Keratinocyte (primary cell): ENCODE data around the gene TELO2. TPM values are rescaled to one million over a fixed set of nuclear protein-coding genes. Genes with fewer than 3 reads are reported as not detected.

ENCODE experiments used
- DNase-seq: peaks from one replicate; pipeline ENCODE4 v3.0.0-alpha.2; 2011; ENCODE audit warnings: low read depth, missing footprints, low spot score
- FAIRE-seq: peaks from 2 replicates; lab custom pipeline; 2011; peaks lifted over from hg19 to GRCh38; lab: Jason Lieb, UNC
- H2AFZ ChIP-seq: 2 replicates; pipeline ENCODE4 v1.6.0; 2012; ENCODE audit warnings: low read length, control low read depth, inconsistent platforms; ENCODE audit not compliant: control insufficient read depth
- H3K27ac ChIP-seq: 2 replicates; pipeline ENCODE4 v1.5.1; 2011; ENCODE audit warnings: low read length; ENCODE audit not compliant: control insufficient read depth, insufficient read depth
- H3K27me3 ChIP-seq: 3 replicates; pipeline ENCODE4 v1.6.0; 2011; ENCODE audit warnings: low read length; ENCODE audit not compliant: control insufficient read depth, insufficient read depth; ENCODE audit errors: extremely low read depth
- H3K36me3 ChIP-seq, 2 experiments: 2 replicates in 1 of 2; 3 replicates in 1 of 2; pipeline ENCODE4 v1.5.1; 2011; ENCODE audit warnings: low read length in 2 of 2, mild to moderate bottlenecking in 1 of 2; ENCODE audit not compliant: control insufficient read depth in 2 of 2, insufficient read depth in 2 of 2; ENCODE audit errors: extremely low read depth in 1 of 2
- H3K4me1 ChIP-seq: 3 replicates; pipeline ENCODE4 v1.5.1; 2011; ENCODE audit warnings: low read length; ENCODE audit not compliant: control insufficient read depth, insufficient read depth; ENCODE audit errors: extremely low read depth
- H3K4me2 ChIP-seq: 3 replicates; pipeline ENCODE4 v1.6.0; 2011; ENCODE audit warnings: low read depth, low read length; ENCODE audit not compliant: control insufficient read depth, insufficient read depth; ENCODE audit errors: extremely low read depth
- H3K4me3 ChIP-seq, 3 experiments: fragments of 200-600 bp in 1 of 3; sonication (generic) in 1 of 3; 2 replicates in 2 of 3; 3 replicates in 1 of 3; pipeline ENCODE4 v1.5.1; 2011 to 2016; ENCODE audit warnings: low read length in 3 of 3, mild to moderate bottlenecking in 3 of 3, control low read depth in 2 of 3, inconsistent platforms in 1 of 3, low read depth in 1 of 3, mixed read lengths in 1 of 3, mixed run types in 1 of 3, moderate library complexity in 1 of 3; ENCODE audit not compliant: control insufficient read depth in 2 of 3, insufficient read depth in 2 of 3; ENCODE audit errors: extremely low read depth in 1 of 3
- H3K79me2 ChIP-seq: 2 replicates; pipeline ENCODE4 v1.6.0; 2012; ENCODE audit warnings: low read length; ENCODE audit not compliant: control insufficient read depth, insufficient read depth
- H3K9ac ChIP-seq: 3 replicates; pipeline ENCODE4 v1.6.0; 2011; ENCODE audit warnings: low read length; ENCODE audit not compliant: control insufficient read depth, insufficient read depth; ENCODE audit errors: extremely low read depth
- H3K9me1 ChIP-seq: 3 replicates; pipeline ENCODE4 v1.6.0; 2011; ENCODE audit warnings: low read length; ENCODE audit not compliant: control insufficient read depth, insufficient read depth; ENCODE audit errors: extremely low read depth
- H3K9me3 ChIP-seq: 2 replicates; pipeline ENCODE4 v1.5.1; 2012; ENCODE audit warnings: low read depth, low read length; ENCODE audit not compliant: control insufficient read depth
- H4K20me1 ChIP-seq: 3 replicates; pipeline ENCODE4 v1.6.0; 2011; ENCODE audit warnings: low read length; ENCODE audit not compliant: control insufficient read depth, insufficient read depth; ENCODE audit errors: extremely low read depth
- EZH2 ChIP-seq: IDR thresholded peaks from one replicate; pipeline ENCODE4 v1.6.1; 2012; ENCODE audit warnings: inconsistent platforms, mild to moderate bottlenecking, low read length, moderate library complexity
- dilution Hi-C: fragments of 300-500 bp; cut with MboI; formaldehyde crosslinking; loops from one replicate; pipeline ENCODE4 v1.7.0; 2020; ENCODE audit warnings: low sequenced_read_pairs; ENCODE audit not compliant: extremely low pct_ligation_motif_present
- polyA plus RNA-seq, 5 experiments: library from polyadenylated mRNA; depleted of rRNA in 3 of 5; stranded (reverse) in 3 of 5; stranded (forward) in 1 of 5; unstranded in 1 of 5; fragments of >200 nt; gene quantifications; 1 replicate in 1 of 5; 2 replicates in 3 of 5; 3 replicates in 1 of 5; pipeline versions ENCODE4 v1.2.1 to v1.2.3, GENCODE V29; 2011 to 2012; ENCODE audit warnings: missing spikeins in 2 of 5, low read depth in 1 of 5, low replicate concordance in 1 of 5
- TF ChIP-seq, protein P1 (sequence below), 3 experiments: IDR thresholded peaks in 1 of 3; conservative IDR thresholded peaks in 1 of 3; optimal IDR thresholded peaks in 1 of 3; 2 replicates in 2 of 3; 3 replicates in 1 of 3; pipeline versions ENCODE3 to v1.5.1; 2011; ENCODE audit warnings: low read length in 3 of 3, mild to moderate bottlenecking in 3 of 3, moderate library complexity in 2 of 3, control low read depth in 1 of 3, inconsistent platforms in 1 of 3; ENCODE audit not compliant: insufficient read depth in 2 of 3; ENCODE audit errors: extremely low read depth in 1 of 3

The TELO2 gene
- polyA plus RNA-seq, 1 donor (not counting 4 experiments of a cell fraction or from before 2014, with no cell fraction given), result 7.9 TPM

DNA sequence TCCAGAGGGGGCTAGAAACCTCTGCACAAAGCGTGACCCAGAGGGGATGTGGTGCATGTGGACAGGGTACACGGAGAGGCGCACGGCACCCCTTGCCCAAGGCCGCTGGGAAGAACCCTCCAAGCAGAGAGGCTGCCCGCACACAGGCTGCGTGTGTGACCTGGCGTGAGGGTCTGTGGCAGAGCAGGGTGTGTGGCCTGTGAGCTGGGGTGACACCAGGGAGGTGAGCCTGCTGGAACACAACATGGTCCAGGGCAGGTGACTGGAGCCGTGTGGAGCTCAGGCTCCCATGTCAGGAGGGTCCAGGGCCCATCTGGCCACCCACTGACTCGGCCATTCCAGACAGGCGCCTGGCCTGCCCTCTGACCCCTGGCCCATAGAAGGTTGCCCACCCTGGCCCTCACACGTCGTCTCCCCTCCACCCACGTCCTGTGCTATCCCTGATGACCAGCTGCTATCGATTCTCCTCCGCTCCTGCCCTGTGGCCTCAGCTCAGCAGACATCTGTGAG lies 25.5 kb downstream of the TELO2 start:
- Histone ChIP-seq H3K9me1 (no peaks in the 10 kb centered on the region), H3K27ac (no peak overlapping the region), H3K36me3 (no peaks in the 10 kb centered on the region), H4K20me1 (no peaks in the 10 kb centered on the region), H3K4me3 (no peak overlapping the region), H3K4me1 (no peaks in the 10 kb centered on the region), H2AFZ (no peak overlapping the region), H3K27me3 (no peaks in the 10 kb centered on the region), H3K9me3 (no peaks in the 10 kb centered on the region), H3K79me2 (no peaks in the 10 kb centered on the region), H3K4me2 (no peak overlapping the region), H3K9ac (no peak overlapping the region)
- dilution Hi-C loops, result no loop called here
- TF ChIP-seq, protein P1, sequence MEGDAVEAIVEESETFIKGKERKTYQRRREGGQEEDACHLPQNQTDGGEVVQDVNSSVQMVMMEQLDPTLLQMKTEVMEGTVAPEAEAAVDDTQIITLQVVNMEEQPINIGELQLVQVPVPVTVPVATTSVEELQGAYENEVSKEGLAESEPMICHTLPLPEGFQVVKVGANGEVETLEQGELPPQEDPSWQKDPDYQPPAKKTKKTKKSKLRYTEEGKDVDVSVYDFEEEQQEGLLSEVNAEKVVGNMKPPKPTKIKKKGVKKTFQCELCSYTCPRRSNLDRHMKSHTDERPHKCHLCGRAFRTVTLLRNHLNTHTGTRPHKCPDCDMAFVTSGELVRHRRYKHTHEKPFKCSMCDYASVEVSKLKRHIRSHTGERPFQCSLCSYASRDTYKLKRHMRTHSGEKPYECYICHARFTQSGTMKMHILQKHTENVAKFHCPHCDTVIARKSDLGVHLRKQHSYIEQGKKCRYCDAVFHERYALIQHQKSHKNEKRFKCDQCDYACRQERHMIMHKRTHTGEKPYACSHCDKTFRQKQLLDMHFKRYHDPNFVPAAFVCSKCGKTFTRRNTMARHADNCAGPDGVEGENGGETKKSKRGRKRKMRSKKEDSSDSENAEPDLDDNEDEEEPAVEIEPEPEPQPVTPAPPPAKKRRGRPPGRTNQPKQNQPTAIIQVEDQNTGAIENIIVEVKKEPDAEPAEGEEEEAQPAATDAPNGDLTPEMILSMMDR (optimal IDR thresholded peaks at IDR 0.05 in 1 of 3, IDR thresholded peaks at IDR 0.05 in 1 of 3, conservative IDR thresholded peaks at IDR 0.05 in 1 of 3; ENCODE audit: extremely low read depth in 1 of 3, insufficient read depth in 2 of 3, low read length in 3 of 3), result no peak
- no peak for TF ChIP-seq EZH2
- FAIRE-seq (no peak), DNase-seq (no peak)

DNA sequence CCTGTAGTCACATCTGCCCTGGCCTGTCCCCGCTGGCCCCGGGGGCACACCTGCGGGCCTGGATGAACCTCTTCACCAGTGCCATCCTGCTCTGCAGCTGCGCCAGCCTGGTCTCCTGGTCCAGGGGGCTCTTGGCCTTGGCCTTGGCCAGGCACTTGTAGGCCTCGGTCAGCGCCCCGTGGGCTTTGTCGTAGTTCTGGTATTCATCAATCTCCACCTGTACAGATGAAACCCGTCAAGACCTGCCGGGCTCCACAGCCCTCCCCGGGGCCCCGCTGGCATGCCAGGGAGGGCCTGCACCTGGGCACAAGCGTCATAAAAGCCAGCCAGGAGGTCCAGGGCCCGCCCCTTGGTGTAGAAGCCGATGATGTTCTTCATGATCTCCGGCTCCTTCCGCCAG lies 26.7 kb downstream of the TELO2 start:
- H2AFZ ChIP-seq, result no peak overlapping the region
- H3K4me3 ChIP-seq, result no peak overlapping the region
- no peak for DNase-seq
- dilution Hi-C loops, result no loop called here
- H3K9ac ChIP-seq, result no peak overlapping the region
- no peak overlapping the region for H3K4me2 ChIP-seq
- no peak overlapping the region for H3K27ac ChIP-seq
- H4K20me1 ChIP-seq, result no peaks in the 10 kb centered on the region
- H3K36me3 ChIP-seq, result no peaks in the 10 kb centered on the region
- no peak for FAIRE-seq
- no peaks in the 10 kb centered on the region for H3K9me1 ChIP-seq
- no peaks in the 10 kb centered on the region for H3K9me3 ChIP-seq
- TF ChIP-seq, protein P1 (optimal IDR thresholded peaks at IDR 0.05 in 1 of 3, IDR thresholded peaks at IDR 0.05 in 1 of 3, conservative IDR thresholded peaks at IDR 0.05 in 1 of 3; ENCODE audit: extremely low read depth in 1 of 3, insufficient read depth in 2 of 3, low read length in 3 of 3), result no peak
- no peak for TF ChIP-seq EZH2
- H3K27me3 ChIP-seq, result no peaks in the 10 kb centered on the region
- H3K79me2 ChIP-seq, result no peaks in the 10 kb centered on the region
- no peaks in the 10 kb centered on the region for H3K4me1 ChIP-seq
